NB4 (cell line): ENCODE data around the gene PPFIA1.

Source experiments
- MYC ChIP-seq: IDR thresholded peaks from 2 replicates; pipeline ENCODE4 v1.6.1; 2011; ENCODE audit warnings: low read depth, low read length
- POLR2A ChIP-seq: IDR thresholded peaks from 2 replicates; pipeline ENCODE4 v1.6.1; 2011; ENCODE audit warnings: mild to moderate bottlenecking; ENCODE audit not compliant: insufficient read length; ENCODE audit errors: extremely low read depth
- TF ChIP-seq, protein P1 (sequence below): IDR thresholded peaks from one replicate; pipeline ENCODE4 v1.5.1; 2012; ENCODE audit warnings: low read depth, low read length
- TF ChIP-seq, protein P2 (sequence below): IDR thresholded peaks from 2 replicates; pipeline ENCODE4 v1.6.1; 2011; ENCODE audit warnings: low read depth, low read length

DNA sequence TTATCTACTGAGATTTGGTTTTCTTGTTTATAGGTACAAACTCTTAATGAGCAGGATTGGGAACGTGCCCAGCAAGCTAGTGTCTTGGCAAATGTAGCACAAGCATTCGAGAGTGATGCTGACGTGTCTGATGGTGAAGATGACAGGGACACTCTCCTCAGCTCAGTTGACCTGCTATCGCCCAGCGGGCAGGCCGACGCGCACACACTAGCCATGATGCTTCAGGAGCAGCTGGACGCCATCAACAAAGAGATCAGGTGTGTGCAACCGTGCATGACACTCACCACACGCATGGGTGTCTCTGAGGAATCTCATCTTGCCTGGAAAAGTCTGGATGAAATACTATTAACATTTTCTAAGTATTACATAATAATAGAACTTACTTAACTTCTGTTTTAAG lies 73.1 kb downstream of the PPFIA1 start:
- TF ChIP-seq, protein P1, sequence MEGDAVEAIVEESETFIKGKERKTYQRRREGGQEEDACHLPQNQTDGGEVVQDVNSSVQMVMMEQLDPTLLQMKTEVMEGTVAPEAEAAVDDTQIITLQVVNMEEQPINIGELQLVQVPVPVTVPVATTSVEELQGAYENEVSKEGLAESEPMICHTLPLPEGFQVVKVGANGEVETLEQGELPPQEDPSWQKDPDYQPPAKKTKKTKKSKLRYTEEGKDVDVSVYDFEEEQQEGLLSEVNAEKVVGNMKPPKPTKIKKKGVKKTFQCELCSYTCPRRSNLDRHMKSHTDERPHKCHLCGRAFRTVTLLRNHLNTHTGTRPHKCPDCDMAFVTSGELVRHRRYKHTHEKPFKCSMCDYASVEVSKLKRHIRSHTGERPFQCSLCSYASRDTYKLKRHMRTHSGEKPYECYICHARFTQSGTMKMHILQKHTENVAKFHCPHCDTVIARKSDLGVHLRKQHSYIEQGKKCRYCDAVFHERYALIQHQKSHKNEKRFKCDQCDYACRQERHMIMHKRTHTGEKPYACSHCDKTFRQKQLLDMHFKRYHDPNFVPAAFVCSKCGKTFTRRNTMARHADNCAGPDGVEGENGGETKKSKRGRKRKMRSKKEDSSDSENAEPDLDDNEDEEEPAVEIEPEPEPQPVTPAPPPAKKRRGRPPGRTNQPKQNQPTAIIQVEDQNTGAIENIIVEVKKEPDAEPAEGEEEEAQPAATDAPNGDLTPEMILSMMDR = no peak
- TF ChIP-seq, protein P2, sequence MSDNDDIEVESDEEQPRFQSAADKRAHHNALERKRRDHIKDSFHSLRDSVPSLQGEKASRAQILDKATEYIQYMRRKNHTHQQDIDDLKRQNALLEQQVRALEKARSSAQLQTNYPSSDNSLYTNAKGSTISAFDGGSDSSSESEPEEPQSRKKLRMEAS = no peak
- TF ChIP-seq POLR2A = no peak
- TF ChIP-seq MYC = no peak
